GM18502 (cell line): ENCODE data around the gene TRAF2.

Source experiments
- ATAC-seq: cut with Tn5 transposase; IDR thresholded peaks from one replicate; pipeline ENCODE4 v1.9.1; 2021; ENCODE audit warnings: mild to moderate bottlenecking; ENCODE audit not compliant: unreplicated experiment, poor library complexity

The TRAF2 gene

GRCh38 chr9:136847088-136847825, 39.1 kb upstream of the TRAF2 start:
- ATAC-seq: no peak

- no peak for ATAC-seq
Observed at GRCh38 chr9:136847826-136848392, 38.4 kb upstream of the TRAF2 start.

GRCh38 chr9:136848393-136849037, 37.8 kb upstream of the TRAF2 start:
- no peak for ATAC-seq

- ATAC-seq: peak; percentile 83
Observed at GRCh38 chr9:136849038-136849959, 37.0 kb upstream of the TRAF2 start, which contains the start of gene PHPT1. Gene PHPT1, plus strand, starts transcription at chr9:136849409. Its CDS starts 22 bp downstream, at chr9:136849431.

- no peak for ATAC-seq
Observed at GRCh38 chr9:136849960-136850865, 36.1 kb upstream of the TRAF2 start.

GRCh38 chr9:136850866-136851775, 35.2 kb upstream of the TRAF2 start:
- no peak for ATAC-seq

- no peak for ATAC-seq
Observed at GRCh38 chr9:136851941-136852663, 34.2 kb upstream of the TRAF2 start, which contains the start of gene MAMDC4. Gene MAMDC4, plus strand, starts transcription at chr9:136852346. Its CDS starts 71 bp downstream, at chr9:136852417.

GRCh38 chr9:136852664-136853595, 33.4 kb upstream of the TRAF2 start:
- no peak for ATAC-seq

- ATAC-seq: no peak
Observed at GRCh38 chr9:136853596-136854112, 32.7 kb upstream of the TRAF2 start.

- ATAC-seq: no peak
Observed at GRCh38 chr9:136854113-136854841, 32.0 kb upstream of the TRAF2 start.

GRCh38 chr9:136854842-136855460, 31.4 kb upstream of the TRAF2 start:
- ATAC-seq: no peak

GRCh38 chr9:136855461-136856078, 30.7 kb upstream of the TRAF2 start:
- no peak for ATAC-seq

GRCh38 chr9:136856079-136856476, 30.2 kb upstream of the TRAF2 start:
- no peak for ATAC-seq

- ATAC-seq: no peak
Observed at GRCh38 chr9:136856541-136857141, 29.7 kb upstream of the TRAF2 start.
